ENCODE measurements around the gene KREMEN1. TPM values are rescaled to one million over a fixed set of nuclear protein-coding genes. Genes with fewer than 3 reads are reported as not detected.

Gene KREMEN1
- 8.9 and 9.4 TPM in 2 replicates for total RNA-seq

DNA sequence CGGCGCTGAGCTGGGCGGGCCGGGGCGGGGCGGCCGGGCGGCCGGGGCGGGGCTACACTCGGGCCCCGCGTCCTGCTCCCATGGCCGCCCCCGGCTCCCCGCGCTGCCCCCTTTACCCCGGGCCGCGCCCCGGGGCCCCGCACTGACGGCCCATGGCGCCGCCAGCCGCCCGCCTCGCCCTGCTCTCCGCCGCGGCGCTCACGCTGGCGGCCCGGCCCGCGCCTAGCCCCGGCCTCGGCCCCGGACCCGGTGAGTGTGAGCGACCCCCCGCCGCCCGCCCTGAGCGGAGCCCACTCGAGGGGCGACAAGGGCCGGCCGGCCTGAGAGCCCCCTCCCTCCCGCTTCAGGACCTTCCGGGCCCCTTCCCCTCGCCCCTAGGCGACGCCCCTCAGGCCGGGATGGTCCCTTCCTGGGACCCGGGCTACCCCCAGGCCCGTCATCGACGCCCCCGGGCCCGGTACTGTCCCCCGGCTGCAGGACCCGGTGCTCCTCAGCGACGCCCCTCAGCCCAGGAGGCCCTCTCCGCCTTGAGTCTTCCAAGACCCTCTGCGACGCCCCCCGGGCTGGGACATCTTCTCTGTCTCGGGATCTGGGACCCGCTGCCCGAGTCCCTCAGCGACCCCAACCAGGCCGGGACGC is at the start of gene KREMEN1:
KREMEN1 (plus strand) TSS at position 57 of the 639 bp plus-strand sequence; CDS start at position 153, 96 bp downstream.

DNA sequence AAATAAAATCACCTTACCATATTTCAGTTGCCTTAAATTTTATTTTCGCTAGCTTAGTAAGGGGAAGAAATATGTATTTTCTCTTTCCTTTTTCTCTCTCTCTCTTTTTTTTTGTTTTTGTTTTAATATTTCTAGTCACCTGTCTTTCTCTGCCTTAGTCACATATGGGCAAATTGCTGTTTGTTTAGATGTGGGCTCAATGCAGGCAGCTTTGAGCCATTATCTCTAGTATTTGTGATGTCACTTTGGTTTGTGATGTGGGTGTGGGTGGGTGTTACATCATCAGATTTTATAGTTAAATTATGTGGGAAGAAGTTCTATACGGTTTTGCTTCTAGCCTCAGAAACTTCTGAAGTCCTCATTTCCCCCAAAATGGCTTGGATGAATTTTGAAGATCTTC is 11.1 kb upstream of the KREMEN1 start, which contains the start of gene C22orf31:
C22orf31 (minus strand) TSS at position 59 of the 400 bp plus-strand sequence; CDS start at position 20, 39 bp downstream.

DNA sequence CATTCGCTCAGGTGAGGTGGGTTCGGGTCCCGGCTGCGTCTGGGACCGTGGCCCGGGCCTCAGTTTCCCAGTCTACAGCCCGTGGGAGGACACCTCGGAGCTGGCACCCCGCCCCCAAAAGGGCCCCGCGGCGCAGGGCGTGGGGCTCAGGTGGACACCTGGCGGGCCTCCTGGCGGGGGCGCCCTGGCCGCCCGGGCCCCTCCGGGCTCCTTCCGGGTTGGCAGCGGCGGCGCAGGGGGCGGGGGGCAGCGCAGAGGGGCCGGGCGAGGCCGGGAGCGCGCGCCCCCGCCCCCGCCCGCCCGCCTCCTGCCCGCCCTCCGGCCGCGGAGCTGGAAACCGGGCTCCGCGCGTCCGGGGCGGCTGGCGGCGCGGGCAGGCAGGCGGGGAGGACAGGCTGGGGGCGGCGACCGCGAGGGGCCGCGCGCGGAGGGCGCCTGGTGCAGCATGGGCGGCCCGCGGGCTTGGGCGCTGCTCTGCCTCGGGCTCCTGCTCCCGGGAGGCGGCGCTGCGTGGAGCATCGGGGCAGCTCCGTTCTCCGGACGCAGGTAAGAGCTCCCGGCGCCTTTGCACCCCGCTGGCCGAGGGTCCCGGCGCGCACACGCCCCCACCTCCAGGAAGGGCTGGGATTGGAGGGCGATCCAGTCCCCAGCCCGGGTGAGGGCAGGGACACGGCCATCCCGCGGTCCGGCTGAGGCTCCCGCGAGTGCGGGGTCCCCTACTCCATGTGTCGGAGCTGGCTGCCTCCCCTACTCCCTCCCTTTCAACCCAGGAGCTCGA is 132.9 kb downstream of the KREMEN1 start, which contains the start of gene EMID1:
EMID1 (plus strand) TSS at position 303 of the 778 bp plus-strand sequence; CDS start at position 446, 143 bp downstream.

Other genes starting within 250 kb of the KREMEN1 start
- gene ZNRF3, start 189.5 kb upstream of the KREMEN1 start, total RNA-seq = 3.7 and 5.1 TPM in 2 replicates
- gene C22orf31, start 11.2 kb upstream of the KREMEN1 start, total RNA-seq = not detected in 2 replicates
- gene EMID1, start 132.9 kb downstream of the KREMEN1 start, total RNA-seq = 0.56 and 1.8 TPM in 2 replicates
- gene RHBDD3, start 194.9 kb downstream of the KREMEN1 start, total RNA-seq = 25.6 and 25.7 TPM in 2 replicates
- 77.2 and 90.8 TPM in 2 replicates for gene EWSR1, start 195.2 kb downstream of the KREMEN1 start, total RNA-seq
- 16.2 and 16.6 TPM in 2 replicates for gene GAS2L1, start 233.6 kb downstream of the KREMEN1 start, total RNA-seq
- gene RASL10A, start 242.7 kb downstream of the KREMEN1 start, total RNA-seq = not detected in 2 replicates